Activated CD8-positive, alpha-beta memory T cell treated with anti-CD3 and anti-CD28 coated beads, Interleukin-2, amount 50 U/mL, for 1 hour (primary cell): ENCODE data around the gene HDAC6.
"Not testable (repeated sequence)": the region's sequence is repeated elsewhere in the genome, so short reads cannot be mapped to it uniquely, and the experiment has no call there.

Experiments used
- DNase-seq: peaks from one replicate; pipeline ENCODE4 v3.0.0-alpha.2; 2020; ENCODE audit errors: extremely low read depth

Gene HDAC6

GRCh38 chrX:48824066-48824465 is 22.2 kb downstream of the HDAC6 start:
- no peak for DNase-seq

DNA sequence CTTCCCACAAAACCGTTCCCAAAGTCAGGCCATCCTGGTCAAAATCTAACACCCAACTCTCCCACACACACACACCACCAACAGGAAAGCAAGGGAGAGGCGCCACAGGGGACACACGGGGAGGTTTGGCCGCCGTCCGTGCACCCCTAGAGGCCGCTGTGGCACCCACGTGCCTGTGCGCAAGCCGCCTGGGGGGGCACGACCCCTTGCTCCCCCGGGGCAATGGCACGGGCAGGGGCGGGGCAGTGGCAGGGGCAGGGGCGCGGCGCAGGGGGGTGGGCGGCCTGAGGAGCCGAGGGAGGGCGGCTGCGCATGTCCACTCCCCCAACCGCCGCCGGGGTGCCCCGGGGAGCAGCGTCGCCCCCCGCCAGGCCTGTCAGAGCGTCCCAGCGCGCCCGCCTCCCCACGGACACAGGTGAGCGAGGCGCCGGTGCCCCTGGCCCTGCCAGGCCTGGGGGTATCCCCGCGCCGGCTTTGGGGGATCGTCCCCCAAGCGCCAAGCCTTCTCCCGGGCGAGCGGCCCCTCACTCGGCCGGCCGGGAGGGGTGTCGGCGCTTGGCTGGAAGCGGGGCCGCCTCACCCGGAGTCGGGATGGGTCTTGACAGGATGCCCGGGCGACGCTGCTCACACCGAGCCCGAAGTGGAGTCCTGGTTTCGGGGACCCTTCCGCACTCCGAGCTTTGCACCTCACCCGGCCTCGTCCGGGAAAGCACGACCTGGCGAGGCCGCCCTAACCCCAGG is 24.4 kb downstream of the HDAC6 start, which contains the start of gene ERAS:
ERAS (plus strand) TSS at position 379 of the 741 bp plus-strand sequence. CDS start 2,611 bp downstream, outside the sequence.
- DNase-seq: no peak

DNA sequence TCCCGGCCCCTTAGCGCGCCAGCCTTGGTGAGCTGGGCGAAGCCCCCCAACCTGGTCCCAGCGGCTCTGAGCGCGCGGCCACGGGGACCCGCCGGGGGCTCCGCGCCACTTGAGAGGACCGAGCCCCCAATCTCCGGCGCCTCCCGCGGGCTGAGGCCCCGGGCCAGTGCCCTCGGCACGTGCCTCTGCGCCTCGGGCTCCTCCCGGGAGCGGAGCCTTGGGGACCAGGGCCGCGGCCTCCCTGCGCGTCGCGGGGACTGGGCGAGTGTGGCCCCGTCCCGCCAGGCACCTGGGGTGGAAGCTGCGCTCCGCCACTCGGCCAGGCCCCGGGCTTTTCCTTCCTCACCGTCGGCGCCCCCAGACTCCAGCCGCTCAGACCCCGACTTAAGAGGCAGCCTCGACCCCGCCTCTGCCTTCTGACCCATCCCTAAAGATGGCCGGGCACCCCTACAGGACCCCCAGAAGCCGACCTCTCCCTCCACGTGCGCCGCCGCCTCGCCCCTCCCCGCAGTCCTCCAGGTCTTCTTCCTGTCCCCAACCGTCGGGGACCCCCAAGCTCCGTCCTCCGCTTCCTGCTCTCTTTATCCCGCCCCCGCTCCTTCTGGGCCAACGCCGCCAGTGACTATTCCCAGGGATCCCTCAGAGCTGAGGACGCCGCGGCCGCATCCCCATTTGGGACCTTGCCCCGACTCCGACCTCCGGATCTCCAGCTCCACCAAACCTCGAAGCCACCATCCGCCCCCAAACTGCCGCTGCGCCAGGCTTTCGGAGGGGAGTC is 25.2 kb downstream of the HDAC6 start:
- no peak for DNase-seq

DNA sequence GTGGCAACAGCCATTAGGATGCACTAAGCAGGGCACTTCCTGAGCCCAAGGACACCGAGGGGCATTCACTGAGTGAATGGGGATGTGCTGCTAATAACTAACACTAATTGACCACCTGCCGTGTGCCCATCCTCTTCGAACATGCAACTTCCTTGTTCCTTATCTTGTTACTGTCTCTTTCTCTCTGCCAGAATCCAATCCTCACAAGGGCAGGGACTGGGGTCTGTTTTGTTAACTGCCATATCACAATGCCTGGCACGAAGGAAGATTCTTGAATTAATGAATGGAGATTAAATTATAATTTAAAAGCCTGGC is 25.7 kb downstream of the HDAC6 start:
- DNase-seq: no peak

- DNase-seq: no peak
These were observed 27.3 kb downstream of the HDAC6 start for GRCh38 chrX:48829016-48829735.

DNA sequence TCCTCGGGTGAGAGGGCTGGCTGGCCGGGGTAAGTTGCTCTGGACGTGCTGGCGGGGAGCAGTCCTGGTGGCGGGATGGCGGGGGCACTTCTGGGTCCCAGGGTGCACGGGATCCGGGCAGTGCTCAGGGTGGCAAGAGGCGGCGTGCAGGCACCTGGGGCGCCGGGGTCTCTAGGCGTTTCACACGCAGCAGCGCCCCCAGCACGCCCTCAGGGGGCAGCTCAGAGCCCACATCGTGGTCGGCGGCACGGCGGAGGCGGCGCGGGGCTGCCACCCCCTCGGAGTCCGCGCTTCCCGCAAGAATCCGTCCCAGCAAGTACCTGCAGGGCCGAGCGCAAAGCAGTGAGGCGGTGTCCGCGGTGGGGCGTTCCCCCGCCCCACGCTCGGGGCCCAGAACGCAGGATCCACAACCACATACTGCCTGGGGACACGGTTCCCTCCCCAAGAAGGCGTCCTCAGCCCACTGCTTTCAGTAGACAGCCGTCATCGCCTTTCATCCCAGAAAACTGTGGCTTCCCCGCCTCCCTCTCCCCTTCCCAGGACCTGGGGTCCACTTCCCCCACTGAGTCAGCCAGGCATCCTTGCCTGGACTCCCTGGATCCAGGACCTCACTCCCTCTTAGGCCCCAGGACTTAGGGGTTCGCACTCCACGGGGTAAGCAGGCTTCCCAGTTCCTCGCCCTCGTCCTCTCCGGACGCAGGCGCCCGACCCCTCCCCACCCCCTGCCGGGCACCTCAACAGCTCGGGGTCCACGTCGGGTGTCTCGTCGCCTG is 29.5 kb downstream of the HDAC6 start:
- DNase-seq: no peak

DNA sequence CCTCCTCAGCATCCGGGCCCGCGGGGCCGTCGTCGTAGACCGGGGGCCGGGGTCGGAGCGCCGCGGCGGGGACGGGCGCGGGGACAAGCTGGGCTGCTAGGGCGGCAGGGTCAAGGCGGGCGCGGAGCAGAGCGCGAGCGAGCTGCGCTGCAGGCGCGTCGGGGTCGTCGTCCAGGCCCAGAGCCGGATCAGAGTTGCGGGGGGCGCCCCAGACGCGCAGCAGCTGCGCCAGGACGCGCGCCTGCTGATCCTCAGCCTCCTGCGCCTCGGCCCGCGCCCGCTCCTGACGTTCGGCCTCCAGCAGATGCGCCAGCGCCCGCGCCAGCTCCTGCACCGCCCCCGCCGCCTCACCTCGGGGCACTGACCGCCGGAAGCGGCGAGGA is 30.0 kb downstream of the HDAC6 start:
- DNase-seq: no peak

DNA sequence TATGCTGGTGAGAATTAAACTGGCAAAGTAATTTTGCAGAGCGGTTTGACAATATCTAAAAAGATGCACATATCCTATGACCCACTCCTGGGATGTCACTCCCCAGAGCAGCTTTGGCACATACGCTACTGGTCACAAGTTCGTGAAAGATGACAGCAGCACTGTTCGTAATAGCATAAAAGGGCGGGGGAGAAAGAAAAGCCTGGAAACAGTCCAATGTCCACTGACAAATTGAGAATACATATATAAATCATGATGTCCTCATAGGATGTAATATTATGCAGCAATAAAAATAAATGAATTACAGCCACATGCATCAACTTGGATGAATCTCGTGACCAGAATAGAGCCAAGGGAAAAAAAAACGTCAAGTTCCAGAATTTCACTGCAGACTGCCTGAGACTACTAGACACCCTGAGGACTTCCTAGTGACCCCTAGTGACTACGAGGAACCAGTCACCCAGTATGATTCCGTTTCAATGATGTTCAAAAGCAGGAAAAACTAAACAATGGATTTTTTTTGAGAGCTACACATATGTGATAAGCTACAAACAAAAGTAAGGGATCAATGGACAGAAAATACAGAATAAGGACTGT is 31.8 kb downstream of the HDAC6 start:
- no peak for DNase-seq

- DNase-seq: no peak
These were observed 32.5 kb downstream of the HDAC6 start for GRCh38 chrX:48834383-48834709.

DNA sequence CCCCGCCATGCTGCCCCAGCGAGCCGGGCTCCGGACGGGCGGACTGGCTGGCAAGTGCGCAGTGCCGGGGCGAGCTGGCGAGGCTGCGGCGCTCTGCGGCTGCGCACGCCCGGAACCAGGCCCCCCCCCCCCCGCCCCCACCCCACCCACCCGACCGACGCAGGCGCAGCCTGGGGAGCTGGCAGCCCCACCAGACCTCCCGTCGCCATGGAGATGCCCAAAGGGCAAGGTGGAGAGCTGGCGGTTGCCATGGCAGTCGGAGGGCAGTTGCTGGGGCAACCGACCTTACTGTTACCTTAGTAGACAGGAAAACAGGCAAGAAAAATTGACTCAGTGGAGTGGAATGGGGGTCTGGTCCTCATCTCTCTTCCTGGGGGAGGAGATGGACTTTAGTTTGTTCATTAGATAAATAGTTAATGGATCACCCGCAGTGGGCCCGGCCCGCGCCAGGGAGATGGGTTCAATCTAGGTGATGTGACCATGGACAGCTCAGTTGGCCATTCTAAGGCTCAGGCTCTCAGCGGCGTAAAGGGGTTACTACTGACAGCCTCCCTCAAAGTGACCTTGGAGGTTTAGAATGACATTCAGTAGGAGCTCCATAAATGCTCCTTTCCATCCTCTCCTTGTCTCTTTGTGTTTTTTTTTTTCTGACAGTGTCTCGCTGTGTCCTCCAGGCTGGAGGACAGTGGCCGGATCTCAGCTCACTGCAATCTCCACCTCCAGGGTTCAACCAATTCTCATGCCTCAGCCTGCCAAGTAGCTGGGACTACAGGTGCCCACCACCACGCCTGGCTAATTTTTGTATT is 33.9 kb downstream of the HDAC6 start, which contains the start of gene PCSK1N:
PCSK1N (minus strand) TSS at position 87 of the 806 bp plus-strand sequence; CDS start at position 9, 78 bp downstream.
- peak; percentile 47 for DNase-seq

DNA sequence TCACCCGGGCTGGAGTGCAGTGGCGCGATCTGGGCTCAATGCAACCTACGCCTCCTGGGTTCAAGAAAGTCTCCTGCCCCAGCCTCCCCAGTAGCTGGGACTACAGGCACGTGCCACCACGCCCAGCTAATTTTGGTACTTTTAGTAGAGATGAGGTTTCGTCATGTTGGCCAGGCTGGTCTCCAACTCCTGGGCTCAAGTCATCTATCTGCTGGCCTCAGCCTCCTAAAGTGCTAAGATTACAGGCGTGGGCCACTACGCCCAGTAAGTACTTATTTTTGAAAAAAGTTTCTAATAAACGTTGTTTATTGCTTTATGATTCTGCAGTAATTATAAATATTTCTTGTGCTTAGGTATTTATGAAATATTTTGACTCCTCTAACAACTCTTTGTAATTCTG is 37.8 kb downstream of the HDAC6 start:
- DNase-seq: no peak

GRCh38 chrX:48848847-48849246 is 47.0 kb downstream of the HDAC6 start:
- no peak for DNase-seq

GRCh38 chrX:48852857-48853256 is 51.0 kb downstream of the HDAC6 start:
- DNase-seq: no peak

GRCh38 chrX:48853494-48853893 is 51.6 kb downstream of the HDAC6 start:
- DNase-seq: not testable (repeated sequence)

- not testable (repeated sequence) for DNase-seq
These were observed 52.4 kb downstream of the HDAC6 start for GRCh38 chrX:48854121-48854804.

- DNase-seq: no peak
These were observed 53.0 kb downstream of the HDAC6 start for GRCh38 chrX:48854898-48855297.

DNA sequence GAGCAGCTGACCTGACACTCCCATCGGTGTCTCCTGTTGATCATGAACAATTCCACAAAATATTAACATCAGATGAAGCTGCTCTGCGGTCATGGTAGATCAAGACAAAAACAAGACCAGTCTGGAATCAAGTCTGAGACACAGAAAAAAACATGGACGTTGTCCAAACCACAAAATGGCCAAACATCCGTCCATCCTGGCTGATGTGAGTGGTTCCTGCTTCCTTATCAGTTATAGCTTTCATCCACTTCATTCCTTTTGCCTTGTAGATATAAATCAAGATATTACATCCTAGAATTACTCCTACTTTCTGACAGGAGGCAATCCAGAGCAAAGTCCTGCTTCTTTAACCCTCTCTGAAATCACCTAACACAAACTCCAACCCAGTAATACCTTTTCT is 62.3 kb downstream of the HDAC6 start:
- DNase-seq: no peak

- DNase-seq: not testable (repeated sequence)
These were observed 70.2 kb downstream of the HDAC6 start for GRCh38 chrX:48872017-48872416.
